ENCODE results near the gene DEPDC4. TPM values are rescaled to one million over a fixed set of nuclear protein-coding genes. Genes with fewer than 3 reads are reported as not detected.

The DEPDC4 gene
- total and polyA plus RNA-seq, 12 donors: 0.47 to 2.0 (median 0.77) TPM

DNA sequence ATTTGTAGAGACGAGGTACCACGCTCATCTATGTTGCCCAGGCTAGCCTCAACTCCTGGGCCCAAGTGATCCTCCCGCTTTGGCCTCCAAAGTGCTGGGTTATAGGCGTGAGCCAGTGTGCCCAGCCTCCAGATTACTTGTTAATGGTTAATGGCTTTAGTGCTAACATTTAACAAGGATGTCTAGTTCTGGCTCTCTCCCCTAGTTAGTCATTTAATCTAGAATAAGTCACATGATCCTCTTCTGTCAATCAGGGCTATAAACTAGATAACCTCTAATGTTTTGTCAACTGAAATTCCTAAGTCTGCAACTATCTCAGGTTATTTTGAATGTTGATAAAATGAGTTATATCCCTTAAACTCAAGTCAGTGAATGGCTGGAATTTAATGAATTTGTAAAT lies 50.5 kb downstream of the DEPDC4 start:
- no peak for DNase-seq
- TF ChIP-seq, protein P1, sequence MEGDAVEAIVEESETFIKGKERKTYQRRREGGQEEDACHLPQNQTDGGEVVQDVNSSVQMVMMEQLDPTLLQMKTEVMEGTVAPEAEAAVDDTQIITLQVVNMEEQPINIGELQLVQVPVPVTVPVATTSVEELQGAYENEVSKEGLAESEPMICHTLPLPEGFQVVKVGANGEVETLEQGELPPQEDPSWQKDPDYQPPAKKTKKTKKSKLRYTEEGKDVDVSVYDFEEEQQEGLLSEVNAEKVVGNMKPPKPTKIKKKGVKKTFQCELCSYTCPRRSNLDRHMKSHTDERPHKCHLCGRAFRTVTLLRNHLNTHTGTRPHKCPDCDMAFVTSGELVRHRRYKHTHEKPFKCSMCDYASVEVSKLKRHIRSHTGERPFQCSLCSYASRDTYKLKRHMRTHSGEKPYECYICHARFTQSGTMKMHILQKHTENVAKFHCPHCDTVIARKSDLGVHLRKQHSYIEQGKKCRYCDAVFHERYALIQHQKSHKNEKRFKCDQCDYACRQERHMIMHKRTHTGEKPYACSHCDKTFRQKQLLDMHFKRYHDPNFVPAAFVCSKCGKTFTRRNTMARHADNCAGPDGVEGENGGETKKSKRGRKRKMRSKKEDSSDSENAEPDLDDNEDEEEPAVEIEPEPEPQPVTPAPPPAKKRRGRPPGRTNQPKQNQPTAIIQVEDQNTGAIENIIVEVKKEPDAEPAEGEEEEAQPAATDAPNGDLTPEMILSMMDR (IDR thresholded peaks at IDR 0.05): no peak
- Histone ChIP-seq H3K27me3 (no peaks in the 10 kb centered on the region), H3K36me3 (peaks cover 0 to 100% (median 40%) of the 10 kb centered on the region in 9 donors), H3K4me3 (no peak overlapping the region), H3K27ac (no peak overlapping the region), H3K9me3 (no peaks in the 10 kb centered on the region), H3K4me1 (no peaks in the 10 kb centered on the region)
- ATAC-seq: no peak
- WGBS, 2 donors: 95% methylated on average over 4 of the region's 4 CpGs
- intact Hi-C loops (cut with DNase I): no loop called here

DNA sequence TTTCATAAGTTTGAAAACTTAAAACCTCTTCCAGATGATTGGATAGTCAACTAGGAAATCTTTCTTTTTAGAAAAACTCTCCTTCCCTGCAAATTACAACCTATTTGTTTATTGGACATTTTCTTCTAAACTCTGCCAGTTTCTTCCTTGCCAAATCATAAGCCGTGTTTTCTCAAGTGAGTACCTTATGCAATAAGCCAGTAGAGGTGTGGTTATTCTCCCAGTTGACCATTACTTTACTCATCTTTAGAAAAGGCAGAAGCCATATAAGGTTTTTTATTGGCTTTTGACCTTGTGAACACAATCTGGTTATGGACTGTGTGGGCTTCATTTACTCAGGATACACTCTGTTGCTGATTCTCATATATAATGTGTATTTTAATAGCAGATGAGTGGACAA lies 51.7 kb downstream of the DEPDC4 start:
- no peak overlapping the region for H3K4me3 ChIP-seq
- H3K9me3 ChIP-seq: no peaks in the 10 kb centered on the region
- DNase-seq: no peak
- TF ChIP-seq, protein P1 (IDR thresholded peaks at IDR 0.05): no peak
- no peak for ATAC-seq
- intact Hi-C loops (cut with DNase I): no loop called here
- H3K36me3 ChIP-seq: peaks cover 0 to 100% (median 44%) of the 10 kb centered on the region in 9 donors
- H3K4me1 ChIP-seq: no peaks in the 10 kb centered on the region
- WGBS, 2 donors: 71 to 87% methylated on average over 1 of the region's 1 CpG
- H3K27me3 ChIP-seq: no peaks in the 10 kb centered on the region
- peak overlapping the region in 1 of 10 donors; percentile 8 for H3K27ac ChIP-seq

DNA sequence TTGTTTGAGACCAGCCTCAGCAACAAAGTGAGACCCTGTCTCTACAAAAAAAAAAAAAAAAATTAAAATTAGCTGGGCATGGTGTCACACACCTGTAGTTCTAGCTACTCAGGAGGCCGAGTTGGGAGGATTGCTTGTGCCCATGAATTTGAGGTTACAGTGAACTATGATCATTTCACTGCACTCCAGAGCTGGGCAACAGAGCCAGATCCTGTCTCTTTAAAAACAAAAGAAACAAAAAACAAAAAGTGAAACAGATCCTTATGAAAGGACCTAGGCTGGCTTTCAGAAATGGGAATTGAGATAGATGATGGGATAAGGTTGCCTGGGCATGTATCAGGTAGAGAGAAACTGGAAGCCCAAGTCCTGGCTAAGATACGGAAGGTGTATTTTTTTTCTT lies 52.4 kb downstream of the DEPDC4 start:
- TF ChIP-seq, protein P1 (IDR thresholded peaks at IDR 0.05): no peak
- Histone ChIP-seq H3K27ac (peak overlapping the region in 1 of 10 donors; percentile 8), H3K36me3 (peaks cover 0 to 100% (median 50%) of the 10 kb centered on the region in 9 donors), H3K4me1 (no peaks in the 10 kb centered on the region), H3K27me3 (no peaks in the 10 kb centered on the region), H3K4me3 (no peak overlapping the region), H3K9me3 (no peaks in the 10 kb centered on the region)
- ATAC-seq (no peak), DNase-seq (no peak)
- 97 to 100% methylated on average over 2 of the region's 2 CpGs for WGBS, 2 donors
- intact Hi-C loops (cut with DNase I): no loop called here

DNA sequence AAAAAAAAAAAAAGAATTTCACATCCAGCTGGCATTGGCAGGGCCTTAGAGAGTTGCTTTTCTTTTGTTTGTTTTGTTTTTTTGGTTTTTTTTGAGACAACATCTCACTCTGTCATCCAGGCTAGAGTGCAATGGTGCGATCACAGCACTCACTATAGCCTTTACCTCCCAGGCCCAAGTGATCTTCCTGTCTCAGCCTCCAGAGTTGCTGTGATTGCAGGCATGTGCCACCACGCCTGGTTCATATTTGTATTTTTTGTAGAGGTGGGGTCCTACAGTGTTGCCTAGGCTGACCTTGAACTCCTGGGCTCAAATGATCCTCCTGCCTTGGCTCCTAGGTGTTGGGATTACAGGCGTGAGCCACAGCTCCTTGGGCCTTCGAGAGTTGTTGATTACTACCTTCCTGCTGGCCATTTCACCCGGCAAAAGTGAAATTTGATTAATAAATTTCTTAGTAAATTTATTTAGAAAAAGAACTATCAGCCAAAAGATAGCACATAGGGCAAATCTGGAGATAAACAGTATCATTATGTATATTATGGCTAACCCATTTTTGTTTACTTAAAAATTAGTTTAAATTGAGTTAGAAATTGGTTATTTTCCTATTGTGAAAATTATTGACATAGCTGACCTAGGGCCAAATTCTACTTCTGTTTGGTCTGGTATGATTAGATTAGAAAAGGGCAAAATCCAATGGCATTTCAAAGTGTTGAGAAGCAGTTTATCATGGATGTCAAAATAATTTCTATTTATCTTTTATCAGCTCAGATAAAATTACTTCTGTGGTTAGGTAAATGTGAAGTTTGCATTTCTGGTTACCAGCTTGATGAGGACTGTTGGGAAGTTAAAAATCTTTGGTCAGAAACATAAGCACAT lies 53.6 kb downstream of the DEPDC4 start:
- Histone ChIP-seq H3K27ac (no peak overlapping the region), H3K4me3 (no peak overlapping the region), H3K9me3 (no peaks in the 10 kb centered on the region), H3K27me3 (no peaks in the 10 kb centered on the region), H3K36me3 (peaks cover 0 to 100% (median 51%) of the 10 kb centered on the region in 9 donors), H3K4me1 (no peaks in the 10 kb centered on the region)
- no peak for ATAC-seq
- 95 to 96% methylated on average over 5 of the region's 5 CpGs for WGBS, 2 donors
- intact Hi-C loops (cut with DNase I): no loop called here
- TF ChIP-seq, protein P1 (IDR thresholded peaks at IDR 0.05): no peak
- DNase-seq: no peak
